HS-5 (cell line): ENCODE data around the gene AHDC1.
"Not testable (repeated sequence)": the region's sequence is repeated elsewhere in the genome, so short reads cannot be mapped to it uniquely, and the experiment has no call there.

Source experiments
- DNase-seq: peaks from one replicate; pipeline ENCODE4 v3.0.0-alpha.2; 2012; ENCODE audit warnings: low read depth

The AHDC1 gene

DNA sequence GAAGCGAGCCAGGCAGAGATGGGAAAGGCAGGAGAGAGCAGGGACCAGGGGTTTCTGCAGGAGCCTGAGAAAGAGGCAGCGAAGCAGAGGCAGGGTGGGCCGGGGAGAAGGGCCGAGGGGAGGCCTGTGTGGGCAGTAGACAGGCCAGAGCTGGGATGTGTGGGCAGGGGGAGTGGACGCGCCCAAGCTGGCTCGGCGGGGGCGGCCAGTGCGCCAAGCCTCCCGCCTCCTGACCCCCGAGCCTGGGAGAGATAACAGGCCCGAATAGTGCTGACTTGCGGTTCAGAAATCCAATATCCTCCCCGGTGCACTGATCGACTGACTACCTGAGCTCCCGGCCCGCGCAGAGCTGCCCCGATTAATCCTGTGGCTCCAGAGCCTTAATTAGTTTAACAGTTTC is 41.9 kb downstream of the AHDC1 start:
- no peak for DNase-seq

DNA sequence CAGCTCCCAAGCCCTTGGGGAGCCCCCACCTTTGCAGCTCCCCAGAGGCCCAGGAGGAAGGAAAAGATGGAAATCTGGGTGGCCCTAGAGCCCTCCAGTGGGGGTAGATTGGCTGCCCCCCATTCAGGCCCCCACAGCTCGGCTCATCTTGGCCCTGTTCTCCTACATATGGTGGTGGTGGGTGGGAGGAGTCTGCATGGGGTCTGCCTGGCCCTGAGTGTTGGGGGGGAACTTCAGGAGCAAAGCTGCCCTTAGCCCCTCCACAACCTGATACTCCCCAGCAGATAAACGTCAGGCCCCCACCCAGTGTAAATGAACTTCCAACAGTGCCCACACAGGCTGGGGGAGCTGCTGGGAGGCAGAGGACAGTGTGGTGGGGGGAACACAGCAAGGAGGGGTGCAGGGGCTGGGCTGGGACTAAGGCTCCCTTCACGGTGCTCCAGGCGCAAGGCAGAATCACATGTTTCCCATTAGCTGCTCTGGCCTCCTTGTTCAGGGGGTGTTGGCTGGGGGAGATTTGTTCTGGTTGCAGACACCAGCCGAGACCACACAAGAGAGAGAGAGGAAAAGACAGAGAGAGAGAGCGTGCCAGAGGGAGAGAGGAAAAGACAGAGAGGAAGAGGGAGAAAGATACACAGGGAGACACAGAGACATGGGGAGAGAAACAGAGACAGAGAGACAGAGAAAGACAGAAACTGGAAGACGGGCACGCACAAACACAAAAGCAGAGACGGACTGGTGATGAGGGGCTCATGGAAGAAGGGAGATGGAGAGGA is 42.6 kb downstream of the AHDC1 start:
- DNase-seq = no peak

- DNase-seq = no peak
Measured at GRCh38 chr1:27560268-27561123, 43.4 kb downstream of the AHDC1 start.

DNA sequence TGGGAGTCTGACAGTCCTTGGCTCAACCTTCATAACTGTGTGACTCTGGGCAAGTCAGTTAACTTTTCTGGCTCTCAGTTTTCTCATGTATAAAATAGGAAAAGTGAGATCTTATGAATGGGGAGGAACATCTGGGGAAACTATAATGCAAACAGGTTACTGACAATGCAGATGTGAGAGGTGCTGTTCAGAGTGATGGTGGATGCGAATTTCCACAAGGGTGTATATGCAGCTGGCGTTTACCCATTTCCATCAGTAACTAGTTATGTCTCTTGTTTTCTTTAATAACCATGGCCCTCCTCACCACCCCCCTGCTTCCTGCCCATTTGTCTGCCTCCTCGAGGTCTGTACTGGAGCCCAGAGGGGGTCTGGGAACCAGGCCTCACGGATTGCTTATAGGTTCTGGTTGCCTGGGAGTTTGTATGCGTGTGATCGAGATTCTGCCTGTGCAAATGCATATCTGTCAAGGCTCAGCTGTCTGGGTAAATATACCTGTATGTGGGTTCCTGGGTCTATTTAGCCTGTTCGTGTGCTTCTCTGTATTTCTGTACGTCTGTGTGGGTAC is 44.4 kb downstream of the AHDC1 start:
- DNase-seq = no peak

DNA sequence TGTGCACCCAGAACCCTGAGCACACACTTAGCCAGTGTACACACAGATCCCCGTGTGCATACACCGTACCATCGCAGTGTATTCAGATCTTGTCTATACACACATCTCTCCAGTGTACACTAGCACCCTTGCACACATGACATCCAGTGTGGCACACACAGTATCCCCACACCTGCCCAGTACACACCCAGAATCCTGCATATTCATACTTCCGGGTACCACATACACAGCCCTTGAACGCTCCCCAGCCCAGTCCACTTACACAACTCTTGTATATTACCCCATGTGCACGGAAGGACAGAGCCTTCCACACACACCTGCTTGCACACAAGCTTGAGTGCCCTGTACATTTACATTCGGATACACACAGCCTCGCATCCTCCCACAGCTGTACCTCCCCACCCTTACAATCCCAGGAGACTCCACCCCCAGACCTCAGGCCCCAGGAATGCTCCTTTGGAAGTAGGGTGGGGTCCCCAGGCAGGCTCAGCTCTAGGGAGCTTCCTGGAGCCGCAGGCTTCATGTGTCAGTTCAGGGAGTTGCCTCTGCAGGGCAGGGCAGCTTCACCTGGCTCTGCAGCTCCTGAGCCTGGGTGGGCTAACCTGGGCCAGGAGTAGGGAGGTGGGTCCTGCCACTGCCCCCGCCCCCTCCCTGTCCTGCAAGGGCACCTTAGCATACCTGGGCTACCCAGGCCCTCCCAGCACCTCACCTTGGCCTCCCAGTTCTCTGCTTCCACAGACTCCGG is 46.2 kb downstream of the AHDC1 start:
- no peak for DNase-seq

GRCh38 chr1:27556781-27557595 is 47.0 kb downstream of the AHDC1 start:
- peak; percentile 81 for DNase-seq

DNA sequence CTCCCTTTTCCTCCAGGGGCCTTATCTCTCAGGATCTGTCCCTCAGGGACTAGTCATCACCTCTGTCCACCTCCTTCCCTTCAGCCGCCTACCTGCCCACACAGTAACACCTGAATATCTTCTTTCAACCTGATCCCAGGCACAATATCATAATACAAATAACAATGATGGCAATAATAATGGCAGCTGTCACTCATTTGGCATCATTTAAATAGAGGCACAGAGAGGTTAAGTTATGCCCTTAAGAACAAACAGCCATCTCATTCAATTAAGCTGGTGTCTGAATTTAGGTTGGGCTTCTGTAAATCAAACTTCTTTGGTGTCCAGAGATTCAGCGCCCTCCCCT is 47.5 kb downstream of the AHDC1 start:
- DNase-seq = no peak

DNA sequence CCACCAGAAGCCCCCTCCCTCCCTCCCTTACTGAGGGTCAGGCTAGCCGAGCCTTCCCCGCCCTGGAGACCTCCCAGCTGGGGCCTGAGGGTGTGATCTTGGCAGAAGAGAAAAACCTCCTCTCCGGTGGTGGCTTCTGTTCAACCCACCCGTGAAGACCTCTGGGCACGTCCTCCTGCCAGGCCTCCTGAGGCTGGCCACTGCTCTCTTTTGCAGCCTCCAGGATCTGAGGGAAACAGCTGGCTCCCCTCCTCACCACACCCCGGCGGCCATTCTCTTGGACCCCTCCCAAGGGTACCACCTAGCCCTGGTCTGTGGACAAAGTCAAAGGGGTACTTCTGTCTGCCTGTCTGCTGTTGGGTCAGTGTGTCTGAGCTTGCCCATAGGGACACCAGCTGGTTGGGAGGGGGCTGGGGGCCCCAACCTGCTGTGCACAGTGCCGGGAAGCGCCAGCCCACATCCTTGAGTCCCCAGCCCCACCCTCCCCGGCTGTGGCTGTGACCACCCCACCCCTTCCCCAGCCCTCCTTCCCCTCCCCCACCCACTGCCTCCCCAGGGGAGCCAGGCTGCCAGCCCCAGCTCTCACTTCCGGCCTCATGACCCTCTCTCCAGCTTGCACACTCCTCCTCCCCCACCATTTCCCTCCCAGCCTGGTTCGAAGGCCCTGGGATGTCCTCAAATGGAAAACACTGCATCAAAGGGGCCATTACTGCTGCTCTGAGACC is 48.1 kb downstream of the AHDC1 start:
- no peak for DNase-seq

GRCh38 chr1:27554759-27555699 is 48.9 kb downstream of the AHDC1 start:
- DNase-seq = no peak

GRCh38 chr1:27554293-27554692 is 49.7 kb downstream of the AHDC1 start:
- no peak for DNase-seq

GRCh38 chr1:27553823-27554222 is 50.1 kb downstream of the AHDC1 start:
- DNase-seq = not testable (repeated sequence)

- no peak for DNase-seq
Measured at GRCh38 chr1:27552911-27553420, 51.0 kb downstream of the AHDC1 start.

DNA sequence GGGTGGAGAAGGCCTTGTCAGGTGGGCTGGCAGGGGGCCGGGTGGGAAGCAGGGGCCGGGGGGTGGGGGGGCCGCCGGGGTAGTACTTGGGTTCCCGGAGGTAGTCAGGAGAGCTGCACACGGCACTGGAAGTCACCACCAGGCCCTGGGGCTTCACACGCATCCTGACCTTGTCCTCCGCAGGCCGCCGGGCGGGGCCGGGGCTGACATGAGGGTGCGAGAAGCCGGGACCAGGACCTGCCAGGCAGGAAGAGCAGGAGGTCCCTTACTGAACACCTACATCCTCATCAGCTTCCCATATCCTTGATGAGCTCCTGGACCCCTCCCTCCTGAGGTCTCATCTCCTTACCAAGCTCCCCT is 52.0 kb downstream of the AHDC1 start:
- no peak for DNase-seq

GRCh38 chr1:27551170-27551952 is 52.6 kb downstream of the AHDC1 start:
- DNase-seq = no peak

DNA sequence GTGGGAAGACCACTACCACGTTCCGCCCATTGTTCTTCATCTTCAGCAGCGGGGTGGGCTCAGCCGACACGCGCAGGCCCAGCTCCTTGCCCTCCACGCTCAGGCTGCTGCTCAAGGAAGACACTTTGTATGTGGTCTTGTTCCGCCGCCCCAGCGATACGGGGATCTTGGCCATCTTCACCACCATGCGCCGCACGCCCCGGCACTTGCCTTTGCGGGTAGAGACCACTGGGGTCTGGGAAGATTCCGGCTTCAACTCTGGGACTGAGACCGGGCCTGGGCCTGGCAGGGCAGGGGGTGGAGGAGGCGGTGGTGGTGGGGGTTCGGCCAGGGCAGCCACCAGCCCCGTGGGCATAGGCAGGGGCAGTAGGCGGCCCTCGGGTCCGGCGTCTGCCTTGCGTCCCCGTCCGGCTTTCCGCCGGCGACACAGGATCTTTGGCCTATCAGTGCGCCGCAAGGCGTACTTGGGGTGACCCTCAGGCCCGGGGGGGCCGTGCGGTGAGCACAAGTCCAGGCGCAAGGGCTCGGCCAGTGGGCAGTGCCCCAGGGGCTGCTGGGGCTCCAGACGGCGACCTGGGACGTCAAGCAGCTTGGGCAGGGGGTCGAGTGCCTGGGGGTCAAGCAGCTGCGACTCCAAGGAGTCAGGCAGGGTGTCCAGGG is 53.3 kb downstream of the AHDC1 start:
- DNase-seq = no peak

GRCh38 chr1:27549807-27550408 is 54.0 kb downstream of the AHDC1 start:
- DNase-seq = no peak

DNA sequence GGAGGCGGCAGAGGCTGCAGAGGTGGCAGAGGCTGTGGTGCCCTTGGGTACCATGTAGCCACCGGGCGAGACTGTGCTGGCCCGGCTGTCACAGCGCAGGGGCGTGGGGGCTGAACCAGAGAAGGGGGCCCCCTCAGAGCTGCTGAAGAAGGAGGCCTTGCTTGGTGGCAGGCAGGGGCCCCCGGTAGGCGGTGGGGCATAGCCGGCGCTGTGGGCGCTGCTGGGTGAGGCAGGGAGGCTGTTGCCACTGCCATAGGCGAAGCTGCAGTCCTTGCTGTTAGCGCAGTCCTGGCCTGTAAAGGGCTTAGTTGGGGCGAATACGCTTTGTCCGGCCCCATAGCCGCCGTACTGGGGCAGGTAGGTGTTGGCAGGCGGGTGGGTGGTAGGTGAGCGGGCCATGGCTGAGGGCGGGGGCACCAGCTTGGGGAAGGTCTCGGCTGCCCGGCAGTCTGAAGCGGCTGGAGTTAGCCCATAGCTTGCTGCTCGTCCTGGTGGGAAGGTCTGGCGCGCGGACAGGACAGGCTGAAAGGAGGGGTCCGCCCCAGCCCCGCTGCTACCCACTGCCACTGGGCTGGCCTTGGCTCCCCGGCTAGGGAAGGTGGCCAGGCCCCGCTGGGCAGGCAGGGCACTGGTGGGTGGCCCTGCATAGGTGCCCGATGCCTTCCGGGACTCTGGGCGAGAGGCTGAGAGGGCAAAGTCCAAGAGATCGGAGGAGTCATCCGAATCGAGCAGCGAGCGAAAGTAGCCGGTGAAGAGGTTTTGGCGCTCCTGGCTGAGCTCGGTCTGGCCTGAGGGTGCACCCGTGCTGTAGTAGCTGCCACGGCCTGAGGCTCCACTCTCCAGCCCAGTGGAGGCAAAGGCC is 54.9 kb downstream of the AHDC1 start:
- DNase-seq = no peak
